HG03066 (cell line): Measurements from ENCODE around the gene EBF3.

Experiments
- ATAC-seq: cut with Tn5 transposase; IDR thresholded peaks from one replicate; pipeline ENCODE4 v1.9.1; 2021; ENCODE audit warnings: low read depth; ENCODE audit not compliant: unreplicated experiment

EBF3 gene

GRCh38 chr10:129857242-129857960, 106.7 kb downstream of the EBF3 start:
- no peak for ATAC-seq

DNA sequence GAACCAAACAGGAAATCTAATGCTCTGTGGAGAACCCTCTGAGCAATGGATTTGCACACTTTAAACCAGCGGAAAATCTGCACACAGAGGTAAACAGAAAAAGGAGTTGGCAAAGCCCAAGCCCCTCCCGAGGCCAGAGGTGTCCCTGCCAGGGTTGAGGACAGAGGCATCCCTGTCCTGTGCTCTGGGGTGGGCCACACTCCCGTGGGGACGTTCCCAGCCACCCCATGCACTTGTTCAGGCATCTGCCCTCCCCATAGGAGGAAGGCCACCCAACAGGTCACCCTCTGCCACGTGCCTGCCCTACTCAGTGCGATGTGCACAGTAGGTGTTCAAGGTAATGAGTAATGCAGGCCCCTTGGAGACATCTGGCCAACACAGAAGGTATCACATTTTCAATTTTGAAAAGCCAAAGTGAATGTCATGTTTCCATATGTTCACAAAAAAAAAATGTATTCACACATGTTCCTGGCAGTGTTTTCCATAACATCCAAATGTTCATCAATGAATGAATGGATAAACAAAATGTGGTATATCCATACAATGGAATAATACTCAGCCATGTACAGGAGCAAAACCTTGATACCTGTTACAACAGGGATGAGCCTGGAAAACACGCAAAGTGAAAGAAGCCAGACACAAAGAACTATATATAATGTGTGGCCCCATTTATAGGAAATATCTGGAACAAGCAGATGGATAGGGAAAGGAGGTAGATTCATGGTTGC, 108.1 kb downstream of the EBF3 start:
- no peak for ATAC-seq

GRCh38 chr10:129854796-129855705, 109.0 kb downstream of the EBF3 start:
- ATAC-seq = no peak

- ATAC-seq = no peak
Observed at GRCh38 chr10:129854158-129854557, 109.9 kb downstream of the EBF3 start.

DNA sequence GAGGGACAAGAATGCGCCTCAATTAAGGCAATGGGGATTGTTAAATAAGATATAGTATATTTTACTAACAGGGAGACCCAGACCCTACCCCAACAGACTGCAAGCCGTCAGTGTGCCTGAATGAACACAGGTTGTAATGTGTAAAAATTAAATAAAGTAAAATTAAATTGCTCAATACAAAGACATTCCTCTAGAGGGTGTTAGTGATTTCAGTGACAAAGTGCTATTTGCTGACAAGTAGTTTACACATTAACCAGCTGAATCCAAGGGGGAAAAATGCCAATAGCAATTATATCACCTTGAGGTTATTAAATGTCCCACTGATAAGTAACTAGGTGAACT, 110.5 kb downstream of the EBF3 start:
- ATAC-seq = no peak

GRCh38 chr10:129852829-129853561, 111.1 kb downstream of the EBF3 start:
- ATAC-seq = no peak

- no peak for ATAC-seq
Observed at GRCh38 chr10:129851941-129852640, 112.0 kb downstream of the EBF3 start.

GRCh38 chr10:129850790-129851189, 113.3 kb downstream of the EBF3 start:
- no peak for ATAC-seq

- ATAC-seq = no peak
Observed at GRCh38 chr10:129850316-129850715, 113.8 kb downstream of the EBF3 start.

GRCh38 chr10:129849853-129850252, 114.2 kb downstream of the EBF3 start:
- ATAC-seq = no peak

- no peak for ATAC-seq
Observed at GRCh38 chr10:129849452-129849750, 114.7 kb downstream of the EBF3 start.

- no peak for ATAC-seq
Observed at GRCh38 chr10:129848696-129849451, 115.2 kb downstream of the EBF3 start.

DNA sequence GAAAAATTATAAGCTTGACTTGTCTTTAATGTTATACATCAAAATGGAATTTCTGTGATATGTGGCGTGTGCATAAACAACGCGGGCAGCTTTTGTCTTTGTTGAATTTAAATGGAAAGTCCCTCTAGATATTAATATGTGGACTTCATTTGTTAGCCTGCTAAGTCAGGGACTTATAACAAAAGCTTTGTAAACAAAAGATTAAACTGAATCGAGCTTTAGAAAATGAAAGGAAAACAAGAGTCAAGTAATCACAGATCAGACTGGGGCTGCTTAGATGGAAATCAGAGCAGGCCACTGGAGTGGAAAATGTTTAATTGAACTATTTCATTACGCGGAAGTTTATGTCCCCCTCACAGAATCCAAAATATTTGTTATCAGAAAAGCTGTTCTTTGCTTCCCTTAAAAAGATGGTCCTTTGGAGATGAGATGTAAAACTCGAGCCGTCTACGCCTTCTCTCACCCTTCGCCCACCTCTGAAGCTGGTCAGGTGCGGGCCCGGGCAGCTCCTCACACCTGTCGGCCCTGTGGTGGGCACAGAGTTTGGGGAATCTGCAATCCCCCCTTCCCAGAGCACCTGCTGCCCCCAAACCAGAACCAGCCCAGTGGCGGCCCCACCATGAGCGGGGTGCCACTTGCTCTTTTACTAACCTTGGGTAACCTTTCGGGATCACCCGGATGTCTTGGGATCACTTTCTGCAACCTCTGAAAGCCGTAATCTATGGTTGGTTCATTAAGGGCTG, 116.2 kb downstream of the EBF3 start:
- ATAC-seq = no peak

DNA sequence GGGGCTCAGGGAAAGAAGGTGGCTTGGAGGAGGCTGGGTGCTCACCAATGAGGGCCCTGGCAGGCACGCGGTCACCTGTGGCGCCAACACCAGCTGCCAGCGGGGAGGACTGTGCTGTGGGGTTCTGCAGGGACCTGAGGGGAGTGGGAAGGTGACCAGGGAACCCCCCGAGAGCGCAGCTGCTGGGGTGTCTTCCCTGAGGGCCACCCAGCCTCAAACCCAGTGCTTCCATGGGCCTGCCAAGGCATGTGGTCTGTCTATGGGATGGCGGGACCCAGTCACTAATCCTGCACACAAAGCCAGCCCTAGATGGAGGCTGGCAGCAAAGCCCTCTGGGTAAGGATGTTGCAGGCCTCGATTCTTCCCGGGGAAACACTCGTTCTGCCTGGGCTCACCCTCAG, 117.1 kb downstream of the EBF3 start:
- no peak for ATAC-seq

DNA sequence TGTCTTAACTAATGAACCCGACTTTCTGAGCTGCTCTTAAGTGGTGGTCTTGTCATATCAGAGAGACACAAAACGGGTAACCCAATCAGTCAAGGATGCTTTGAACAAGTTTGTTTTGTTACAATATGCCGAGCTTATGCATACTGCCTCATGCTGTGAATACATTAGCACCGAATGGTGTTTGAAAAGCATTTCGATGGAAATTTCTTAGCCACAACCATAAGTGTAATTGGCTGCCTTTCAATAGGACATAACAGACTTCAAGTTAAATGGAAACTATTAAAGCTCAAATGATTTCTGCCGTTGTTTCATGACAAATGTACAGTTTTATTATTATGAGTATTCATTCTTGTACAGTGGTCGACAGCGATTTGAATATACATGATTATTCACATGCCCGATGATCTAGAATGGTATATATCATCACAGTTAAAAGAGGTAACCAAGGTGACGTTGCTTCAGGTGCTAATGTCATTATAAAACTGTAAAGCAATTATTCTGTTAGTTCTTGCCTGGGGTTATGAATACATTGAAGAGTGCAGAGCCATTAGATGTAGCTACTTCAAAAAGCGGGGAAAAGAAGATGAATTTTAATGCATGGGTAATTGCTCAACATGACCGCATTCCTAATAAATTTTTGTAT, 118.8 kb downstream of the EBF3 start:
- no peak for ATAC-seq

DNA sequence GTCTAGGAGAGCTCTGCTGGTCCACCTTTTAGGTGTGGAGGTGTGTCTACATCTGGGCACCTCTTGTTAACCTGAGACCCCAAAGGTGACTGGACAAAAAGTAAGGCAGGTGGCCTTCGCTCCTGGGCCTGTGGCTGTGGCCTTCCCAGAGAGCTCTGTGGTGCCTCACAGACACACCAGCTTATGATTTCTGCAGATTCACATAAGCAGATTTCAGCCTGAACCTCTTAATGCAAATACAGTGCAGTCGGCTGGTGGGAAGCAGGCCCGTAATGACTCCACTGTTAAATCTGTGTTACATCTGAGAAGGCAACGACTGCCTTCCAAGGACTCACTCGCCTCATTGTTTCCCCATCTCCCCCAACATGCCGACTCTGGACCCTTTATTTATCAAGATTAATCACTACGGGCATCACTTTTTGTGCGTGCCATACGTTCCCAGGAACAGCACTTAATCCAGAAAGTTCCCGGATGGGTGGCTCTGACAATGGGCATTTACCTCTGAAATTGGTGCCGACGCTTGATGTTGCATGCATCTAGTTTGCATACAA, 119.8 kb downstream of the EBF3 start:
- no peak for ATAC-seq

DNA sequence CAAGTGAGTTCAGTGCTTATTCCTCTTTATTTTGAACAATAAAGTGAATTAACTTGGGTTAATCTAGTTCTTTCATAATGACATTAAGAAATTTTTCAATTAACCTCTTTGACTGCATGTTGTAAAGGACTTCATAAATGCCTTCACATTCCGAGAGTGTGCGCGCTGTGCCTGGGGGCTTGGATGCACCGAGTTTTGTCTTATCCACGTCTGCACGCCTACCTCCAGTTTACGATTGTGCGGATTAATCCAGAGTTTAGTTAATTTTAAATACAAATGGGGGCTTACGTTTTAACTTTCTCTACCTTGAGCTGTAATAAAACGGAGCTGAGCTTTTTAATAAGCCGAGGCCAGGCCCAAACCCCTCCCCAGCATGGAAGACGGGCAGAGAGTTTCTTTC, 120.4 kb downstream of the EBF3 start:
- no peak for ATAC-seq

- ATAC-seq = no peak
Observed at GRCh38 chr10:129843131-129843541, 120.9 kb downstream of the EBF3 start.
